Adipose tissue (tissue), 3 donors: Measurements from ENCODE around the gene SPDYE4. TPM values are rescaled to one million over a fixed set of nuclear protein-coding genes. Genes with fewer than 3 reads are reported as not detected.

ENCODE experiments used
- H3K27ac ChIP-seq: one replicate; pipeline ENCODE4 v1.5.1; 2013; ENCODE audit warnings: low read depth, low read length
- WGBS, 3 donors: extraction: QIAGEN DNeasy Blood & Tissue Kit; methylation state at CpG; one replicate each; pipeline ENCODE4 v1.1.7; 2013; 5-methylcytosine and 5-hydroxymethylcytosine counted together
- polyA plus RNA-seq, 3 donors: library from polyadenylated mRNA; stranded (reverse); fragments of 200-250 nt; gene quantifications; one replicate each; pipeline ENCODE4 v1.2.3, GENCODE V29; 2013
- donor health status: healthy with polysubstance abuse.
- donor health status: Bipolar disorder and iron deficiency.
- donor health status: healthy.

Gene SPDYE4
- polyA plus RNA-seq, 3 donors: not detected

- H3K27ac ChIP-seq: no peak overlapping the region
These were observed 12.5 kb downstream of the SPDYE4 start for GRCh38 chr17:8745586-8746500.

GRCh38 chr17:8744086-8744785, 14.1 kb downstream of the SPDYE4 start:
- no peak overlapping the region for H3K27ac ChIP-seq
- WGBS, 3 donors: 60 to 69% (median 68%) methylated on average over 15 of the region's 15 CpGs

More at GRCh38 chr17:8745586-8746500, 12.5 kb downstream of the SPDYE4 start:
- WGBS, 3 donors: 0 to 1% (median 1%) methylated on average over 48 to 70 of the region's 70 CpGs

- WGBS, 3 donors: 67 to 70% (median 69%) methylated on average over 8 of the region's 8 CpGs
- no peak overlapping the region for H3K27ac ChIP-seq
These were observed 15.5 kb downstream of the SPDYE4 start for GRCh38 chr17:8742819-8743218.

GRCh38 chr17:8742274-8742673, 16.1 kb downstream of the SPDYE4 start:
- 89 to 94% (median 91%) methylated on average over 5 of the region's 5 CpGs for WGBS, 3 donors
- no peak overlapping the region for H3K27ac ChIP-seq

- H3K27ac ChIP-seq: no peak overlapping the region
- 61 to 66% (median 66%) methylated on average over 4 of the region's 4 CpGs for WGBS, 3 donors
These were observed 16.6 kb downstream of the SPDYE4 start for GRCh38 chr17:8741771-8742170.

GRCh38 chr17:8741366-8741765, 17.0 kb downstream of the SPDYE4 start:
- 88 to 91% (median 88%) methylated on average over 17 of the region's 17 CpGs for WGBS, 3 donors
- no peak overlapping the region for H3K27ac ChIP-seq

- WGBS, 3 donors: 40 to 49% (median 45%) methylated on average over 12 of the region's 12 CpGs
- H3K27ac ChIP-seq: no peak overlapping the region
These were observed 17.9 kb downstream of the SPDYE4 start for GRCh38 chr17:8740486-8740885.

GRCh38 chr17:8739097-8739496, 19.2 kb downstream of the SPDYE4 start:
- no peak overlapping the region for H3K27ac ChIP-seq
- WGBS, 3 donors: 43 to 69% (median 63%) methylated on average over 8 of the region's 8 CpGs

GRCh38 chr17:8736796-8737195, 21.6 kb downstream of the SPDYE4 start:
- 68 to 77% (median 70%) methylated on average over 2 of the region's 2 CpGs for WGBS, 3 donors

GRCh38 chr17:8736362-8736761, 22.0 kb downstream of the SPDYE4 start:
- 51 to 80% (median 75%) methylated on average over 6 of the region's 6 CpGs for WGBS, 3 donors

More at GRCh38 chr17:8736796-8737195, 21.6 kb downstream of the SPDYE4 start:
- no peak overlapping the region for H3K27ac ChIP-seq

GRCh38 chr17:8735336-8735939, 22.9 kb downstream of the SPDYE4 start:
- H3K27ac ChIP-seq: no peak overlapping the region
- 88 to 90% (median 89%) methylated on average over 22 to 23 of the region's 23 CpGs for WGBS, 3 donors

More at GRCh38 chr17:8736362-8736761, 22.0 kb downstream of the SPDYE4 start:
- H3K27ac ChIP-seq: no peak overlapping the region

- WGBS, 3 donors: 91 to 96% (median 94%) methylated on average over 10 of the region's 10 CpGs
- H3K27ac ChIP-seq: no peak overlapping the region
These were observed 23.5 kb downstream of the SPDYE4 start for GRCh38 chr17:8734876-8735275.

GRCh38 chr17:8732406-8733085, 25.8 kb downstream of the SPDYE4 start:
- no peak overlapping the region for H3K27ac ChIP-seq

GRCh38 chr17:8729860-8730259, 28.5 kb downstream of the SPDYE4 start:
- H3K27ac ChIP-seq: no peak overlapping the region
- 78 to 93% (median 92%) methylated on average over 13 of the region's 13 CpGs for WGBS, 3 donors

More at GRCh38 chr17:8732406-8733085, 25.8 kb downstream of the SPDYE4 start:
- WGBS, 3 donors: 59 to 64% (median 63%) methylated on average over 7 of the region's 7 CpGs

- H3K27ac ChIP-seq: no peak overlapping the region
- 85 to 92% (median 87%) methylated on average over 8 of the region's 8 CpGs for WGBS, 3 donors
These were observed 28.9 kb downstream of the SPDYE4 start for GRCh38 chr17:8729421-8729820.

GRCh38 chr17:8728971-8729370, 29.4 kb downstream of the SPDYE4 start:
- WGBS, 3 donors: 69 to 80% (median 80%) methylated on average over 5 of the region's 5 CpGs

GRCh38 chr17:8728251-8728938, 30.0 kb downstream of the SPDYE4 start:
- 73 to 83% (median 78%) methylated on average over 13 of the region's 13 CpGs for WGBS, 3 donors
- no peak overlapping the region for H3K27ac ChIP-seq

More at GRCh38 chr17:8728971-8729370, 29.4 kb downstream of the SPDYE4 start:
- no peak overlapping the region for H3K27ac ChIP-seq
